GM12892 (cell line): ENCODE results near the gene XYLT2.
"Not testable (repeated sequence)": the region's sequence is repeated elsewhere in the genome, so short reads cannot be mapped to it uniquely, and the experiment has no call there.

Source experiments
- POLR2A ChIP-seq: IDR thresholded peaks from 2 replicates; pipeline ENCODE4 v1.6.1; 2011; ENCODE audit warnings: low read depth, low read length, control low read depth
- POLR2AphosphoS5 ChIP-seq: IDR thresholded peaks from 2 replicates; pipeline ENCODE4 v1.6.1; 2011; ENCODE audit warnings: low read depth, low read length, control low read depth
- TAF1 ChIP-seq: IDR thresholded peaks from 2 replicates; pipeline ENCODE4 v1.6.1; 2011; ENCODE audit warnings: low read depth, mild to moderate bottlenecking, control low read depth, low read length, borderline replicate concordance

GRCh38 chr17:50398672-50399071, 52.7 kb downstream of the XYLT2 start:
- not testable (repeated sequence) for TF ChIP-seq POLR2AphosphoS5, POLR2A, TAF1
